Fibroblast of skin of left biceps (primary cell): ENCODE results near the gene SBF1.
"Not testable (repeated sequence)": the region's sequence is repeated elsewhere in the genome, so short reads cannot be mapped to it uniquely, and the experiment has no call there.

Experiments
- DNase-seq, 2 experiments: peaks; one replicate each; pipeline ENCODE4 v3.0.0-alpha.2; 2013; ENCODE audit warnings: low read depth in 2 of 2

Gene SBF1, protein sequence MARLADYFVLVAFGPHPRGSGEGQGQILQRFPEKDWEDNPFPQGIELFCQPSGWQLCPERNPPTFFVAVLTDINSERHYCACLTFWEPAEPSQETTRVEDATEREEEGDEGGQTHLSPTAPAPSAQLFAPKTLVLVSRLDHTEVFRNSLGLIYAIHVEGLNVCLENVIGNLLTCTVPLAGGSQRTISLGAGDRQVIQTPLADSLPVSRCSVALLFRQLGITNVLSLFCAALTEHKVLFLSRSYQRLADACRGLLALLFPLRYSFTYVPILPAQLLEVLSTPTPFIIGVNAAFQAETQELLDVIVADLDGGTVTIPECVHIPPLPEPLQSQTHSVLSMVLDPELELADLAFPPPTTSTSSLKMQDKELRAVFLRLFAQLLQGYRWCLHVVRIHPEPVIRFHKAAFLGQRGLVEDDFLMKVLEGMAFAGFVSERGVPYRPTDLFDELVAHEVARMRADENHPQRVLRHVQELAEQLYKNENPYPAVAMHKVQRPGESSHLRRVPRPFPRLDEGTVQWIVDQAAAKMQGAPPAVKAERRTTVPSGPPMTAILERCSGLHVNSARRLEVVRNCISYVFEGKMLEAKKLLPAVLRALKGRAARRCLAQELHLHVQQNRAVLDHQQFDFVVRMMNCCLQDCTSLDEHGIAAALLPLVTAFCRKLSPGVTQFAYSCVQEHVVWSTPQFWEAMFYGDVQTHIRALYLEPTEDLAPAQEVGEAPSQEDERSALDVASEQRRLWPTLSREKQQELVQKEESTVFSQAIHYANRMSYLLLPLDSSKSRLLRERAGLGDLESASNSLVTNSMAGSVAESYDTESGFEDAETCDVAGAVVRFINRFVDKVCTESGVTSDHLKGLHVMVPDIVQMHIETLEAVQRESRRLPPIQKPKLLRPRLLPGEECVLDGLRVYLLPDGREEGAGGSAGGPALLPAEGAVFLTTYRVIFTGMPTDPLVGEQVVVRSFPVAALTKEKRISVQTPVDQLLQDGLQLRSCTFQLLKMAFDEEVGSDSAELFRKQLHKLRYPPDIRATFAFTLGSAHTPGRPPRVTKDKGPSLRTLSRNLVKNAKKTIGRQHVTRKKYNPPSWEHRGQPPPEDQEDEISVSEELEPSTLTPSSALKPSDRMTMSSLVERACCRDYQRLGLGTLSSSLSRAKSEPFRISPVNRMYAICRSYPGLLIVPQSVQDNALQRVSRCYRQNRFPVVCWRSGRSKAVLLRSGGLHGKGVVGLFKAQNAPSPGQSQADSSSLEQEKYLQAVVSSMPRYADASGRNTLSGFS (N-terminal part only)

DNA sequence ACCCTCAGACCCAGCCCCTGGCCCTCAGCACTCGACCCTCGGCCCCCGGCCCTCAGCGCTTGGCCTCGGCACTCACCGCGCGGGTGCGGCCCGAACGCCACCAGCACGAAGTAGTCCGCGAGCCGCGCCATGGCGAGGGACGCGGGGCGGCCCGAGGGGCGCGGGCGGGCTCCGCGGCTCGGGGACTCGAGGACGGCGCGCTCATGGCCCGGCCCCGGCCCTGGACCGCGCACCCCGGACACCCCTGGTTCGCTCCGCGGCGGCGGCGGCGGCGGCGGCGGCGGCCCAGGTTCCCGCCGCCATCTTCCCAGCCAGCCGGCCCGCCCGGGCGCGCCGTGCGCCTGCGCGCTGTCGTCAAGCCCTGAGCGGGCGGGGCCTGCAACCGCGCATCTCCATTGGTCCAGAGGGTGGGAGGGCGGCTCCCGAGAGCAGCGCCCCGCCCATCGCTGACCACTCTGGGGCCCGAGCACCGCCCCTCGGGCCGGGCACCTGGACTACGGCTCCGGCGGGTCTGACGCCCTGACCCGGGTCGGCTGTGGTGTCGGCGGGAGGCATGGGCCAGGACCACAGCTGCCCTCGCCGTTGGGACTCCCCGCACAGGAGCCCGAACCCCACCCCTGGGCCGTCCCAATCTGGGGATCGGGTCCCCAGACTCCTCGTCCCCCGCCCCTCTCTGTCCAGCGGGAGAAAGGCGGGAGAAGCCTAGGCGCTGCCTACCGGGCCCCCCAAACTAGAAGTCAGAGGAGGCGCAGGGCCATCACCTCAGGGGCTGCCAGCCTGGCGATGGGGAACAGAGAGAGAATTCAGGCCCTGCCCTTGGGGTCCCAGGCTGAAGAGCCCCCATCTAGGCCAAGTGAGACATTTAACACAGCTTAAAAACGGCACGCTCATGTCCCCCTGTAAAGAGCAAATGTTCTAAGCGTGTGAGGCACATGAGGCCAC, at the start of gene SBF1:
TSS of gene SBF1 (minus strand) at position 326 of the 942 bp plus-strand sequence. CDS start at position 131, 195 bp downstream.
- DNase-seq = peak; percentile 56 to 57

DNA sequence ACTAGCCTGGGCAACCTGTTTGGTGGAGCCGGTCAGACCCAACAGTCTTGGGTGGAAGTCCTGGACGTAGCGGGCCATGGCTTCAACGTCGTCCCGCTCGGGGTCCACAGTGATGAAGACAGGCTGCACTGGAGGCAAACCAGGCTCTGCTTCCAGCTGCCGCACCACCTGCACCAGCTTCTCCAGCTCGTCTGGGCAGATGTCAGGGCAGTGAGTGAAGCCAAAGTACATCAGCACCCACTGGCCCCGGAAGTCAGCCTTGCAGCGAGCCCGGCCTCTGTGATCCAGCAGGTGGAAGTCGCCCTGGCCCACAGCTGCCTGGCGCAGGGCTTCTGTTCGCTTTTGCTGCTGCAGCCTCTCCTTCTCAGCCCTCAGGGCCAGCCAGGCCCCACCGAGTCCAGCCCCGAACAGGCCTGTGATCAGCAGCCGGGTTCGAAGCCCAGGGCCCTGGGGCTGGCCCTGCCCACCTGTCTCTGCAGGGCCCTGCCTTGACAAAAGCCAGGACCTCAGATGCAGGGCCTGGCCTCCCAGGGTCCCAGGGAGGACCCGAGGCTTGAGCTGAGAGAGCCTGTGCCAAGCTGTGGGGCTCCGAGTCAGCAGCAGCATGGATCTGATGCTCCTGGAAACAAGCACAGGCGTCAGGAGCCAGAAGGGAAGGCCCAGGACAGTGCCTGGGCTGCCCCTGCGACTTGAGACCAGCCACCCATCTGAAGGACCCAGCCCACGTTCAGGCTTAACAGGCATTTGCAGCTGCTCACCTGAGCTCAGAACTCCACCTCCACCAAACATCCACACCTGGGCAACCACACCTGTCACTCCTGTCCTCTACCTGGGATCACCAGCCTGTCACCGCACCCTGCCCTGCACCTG, 49.2 kb upstream of the SBF1 start:
- no peak for DNase-seq

DNA sequence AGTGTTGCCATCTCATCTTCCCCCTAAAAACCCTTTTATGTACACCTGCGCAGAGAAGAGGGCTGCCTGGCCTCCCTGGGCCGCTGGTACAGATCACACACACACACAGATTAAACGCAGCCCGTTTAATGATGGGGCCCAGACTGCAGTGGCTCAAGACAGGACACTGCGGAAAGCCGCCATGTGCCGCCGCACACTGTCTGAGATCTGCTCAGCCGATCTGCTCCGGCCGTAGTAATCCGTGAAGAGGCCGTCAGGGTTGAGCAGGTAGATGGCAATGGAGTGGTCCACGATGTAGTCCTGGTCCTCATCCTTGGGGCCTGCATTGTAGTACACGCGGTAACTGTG, 48.6 kb upstream of the SBF1 start:
- no peak for DNase-seq

DNA sequence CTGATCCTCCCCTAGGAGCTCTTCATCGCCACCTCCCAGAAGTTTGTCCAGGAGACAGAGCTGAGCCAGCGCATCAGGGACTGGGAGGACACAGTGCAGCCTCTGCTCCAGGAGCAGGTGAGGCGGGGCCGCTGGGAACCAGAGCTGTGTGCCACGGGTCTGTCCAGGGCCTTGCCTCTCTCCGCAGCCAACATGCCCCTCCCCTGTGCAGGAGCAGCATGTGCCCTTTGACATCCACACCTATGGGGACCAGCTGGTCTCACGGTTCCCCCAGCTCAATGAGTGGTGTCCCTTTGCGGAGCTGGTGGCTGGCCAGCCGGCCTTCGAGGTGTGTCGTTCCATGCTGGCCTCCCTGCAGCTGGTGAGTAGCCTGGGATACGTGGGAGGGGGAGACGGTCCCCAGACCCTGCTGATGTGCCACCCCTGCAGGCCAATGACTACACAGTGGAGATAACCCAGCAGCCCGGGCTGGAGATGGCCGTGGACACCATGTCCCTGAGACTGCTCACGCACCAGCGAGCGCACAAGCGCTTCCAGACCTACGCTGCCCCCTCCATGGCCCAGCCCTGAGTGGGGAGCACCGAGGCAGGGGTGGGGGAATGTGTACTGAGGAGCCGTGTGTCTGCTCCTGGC, 48.1 kb upstream of the SBF1 start:
- no peak for DNase-seq

DNA sequence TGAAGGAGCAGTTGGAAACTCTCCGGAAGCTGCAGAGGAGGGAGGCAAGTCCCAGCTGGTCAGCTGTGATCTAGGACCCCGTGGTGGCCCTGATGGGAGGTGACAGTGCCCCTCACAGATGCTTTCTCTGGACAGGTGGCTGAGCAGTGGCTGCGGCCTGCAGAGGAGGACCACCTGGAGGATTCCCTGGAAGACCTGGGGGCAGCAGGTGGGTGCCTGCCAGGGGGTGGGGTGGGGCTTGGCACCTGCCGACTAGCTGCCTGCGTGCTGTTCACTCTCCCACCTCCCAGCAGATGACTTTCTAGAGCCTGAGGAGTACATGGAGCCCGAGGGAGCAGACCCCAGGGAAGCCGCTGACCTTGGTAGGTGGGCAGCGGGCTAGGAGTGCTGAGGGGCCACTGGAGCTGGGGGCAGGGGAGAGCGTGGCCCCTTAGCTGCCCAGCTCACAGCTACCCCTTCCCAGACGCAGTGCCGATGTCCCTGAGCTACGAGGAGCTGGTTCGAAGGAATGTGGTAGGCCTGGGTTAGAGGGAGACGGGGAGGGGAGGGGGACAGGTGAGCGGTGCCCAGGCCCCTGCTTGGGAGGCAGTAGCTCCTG, 47.5 kb upstream of the SBF1 start:
- no peak for DNase-seq

DNA sequence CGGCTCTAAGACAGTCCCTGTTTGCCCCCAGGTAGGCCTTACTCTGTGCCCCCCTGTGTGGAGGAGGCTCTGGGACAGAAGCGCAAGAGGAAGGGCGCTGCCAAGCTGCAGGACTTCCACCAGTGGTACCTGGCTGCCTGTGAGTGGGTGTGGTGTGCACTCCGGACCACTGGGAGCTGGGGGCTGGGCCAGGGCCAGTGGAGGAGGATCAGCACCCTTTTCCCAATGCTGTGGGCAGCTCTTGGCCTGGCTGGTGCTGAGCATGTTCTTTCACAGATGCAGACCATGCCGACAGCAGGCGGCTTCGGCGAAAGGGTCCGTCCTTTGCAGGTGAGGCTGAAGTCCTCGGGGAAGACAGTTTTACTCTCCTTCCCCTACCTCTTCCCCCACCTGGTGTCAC, 46.9 kb upstream of the SBF1 start:
- DNase-seq = no peak

DNA sequence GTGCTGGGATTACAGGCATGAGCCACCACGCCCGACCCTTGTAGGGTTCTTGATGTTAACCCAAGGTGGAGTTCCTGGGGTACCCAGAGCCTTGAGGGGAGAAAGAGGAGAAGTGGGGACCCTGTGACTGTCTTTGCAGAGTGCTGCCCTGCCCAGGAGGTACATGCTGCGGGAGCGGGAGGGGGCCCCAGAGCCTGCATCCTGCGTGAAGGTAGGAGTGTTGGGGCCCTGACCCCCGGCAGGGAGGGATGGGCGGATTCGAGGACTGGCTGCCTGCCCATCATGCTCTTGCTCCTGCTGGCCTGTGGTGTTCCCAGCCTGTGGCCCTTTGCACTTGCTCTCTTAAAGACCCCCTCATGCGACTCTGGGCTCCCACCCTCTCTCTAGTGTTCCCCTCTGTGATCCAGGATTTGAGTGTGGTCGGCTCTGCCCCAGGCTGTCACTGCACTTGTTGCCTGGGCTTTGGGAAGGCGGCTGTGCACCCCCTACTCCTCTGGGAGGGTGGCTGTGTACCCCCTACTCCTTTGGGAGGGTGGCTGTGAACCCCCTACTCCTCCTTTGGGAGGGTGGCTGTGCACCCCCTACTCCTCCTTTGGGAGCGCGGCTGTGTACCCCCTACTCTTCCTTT, 46.1 kb upstream of the SBF1 start:
- DNase-seq = no peak

DNA sequence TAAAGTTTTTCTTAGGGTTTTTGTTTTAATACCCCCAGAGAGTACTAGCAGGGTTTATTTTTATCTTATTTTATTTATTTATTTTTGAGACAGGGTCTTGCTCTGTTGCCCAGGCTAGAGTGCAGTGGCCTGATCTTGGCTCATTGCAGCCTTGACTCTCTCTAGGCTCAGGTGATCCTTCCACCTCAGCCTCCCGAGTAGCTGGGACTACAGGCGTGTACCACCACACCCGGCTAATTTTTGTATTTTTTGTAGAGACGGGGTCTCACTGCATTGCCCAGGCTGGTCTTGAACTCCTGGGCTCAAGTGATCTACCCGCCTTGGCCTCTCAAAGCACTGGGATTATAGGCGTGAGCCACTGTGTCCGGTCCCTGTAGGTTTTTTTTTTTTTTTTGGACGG, 45.3 kb upstream of the SBF1 start:
- DNase-seq = not testable (repeated sequence)

DNA sequence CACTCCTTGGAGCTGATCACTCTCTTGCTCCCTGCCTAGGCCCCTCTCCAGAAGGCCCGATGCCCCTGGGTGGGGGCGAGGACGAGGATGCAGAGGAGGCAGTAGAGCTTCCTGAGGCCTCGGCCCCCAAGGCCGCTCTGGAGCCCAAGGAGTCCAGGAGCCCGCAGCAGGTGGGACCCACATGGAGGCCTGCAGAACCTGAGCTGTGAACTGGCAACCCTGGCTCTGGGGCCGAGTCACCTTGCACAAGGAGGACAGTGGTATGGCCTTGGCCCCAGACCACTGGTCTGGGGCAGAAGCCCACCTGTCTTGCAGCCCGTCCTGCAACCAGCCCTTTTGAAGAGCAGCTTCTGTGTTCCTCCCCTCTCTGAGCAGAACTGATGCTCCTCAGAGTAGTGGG, 44.3 kb upstream of the SBF1 start:
- DNase-seq = no peak

DNA sequence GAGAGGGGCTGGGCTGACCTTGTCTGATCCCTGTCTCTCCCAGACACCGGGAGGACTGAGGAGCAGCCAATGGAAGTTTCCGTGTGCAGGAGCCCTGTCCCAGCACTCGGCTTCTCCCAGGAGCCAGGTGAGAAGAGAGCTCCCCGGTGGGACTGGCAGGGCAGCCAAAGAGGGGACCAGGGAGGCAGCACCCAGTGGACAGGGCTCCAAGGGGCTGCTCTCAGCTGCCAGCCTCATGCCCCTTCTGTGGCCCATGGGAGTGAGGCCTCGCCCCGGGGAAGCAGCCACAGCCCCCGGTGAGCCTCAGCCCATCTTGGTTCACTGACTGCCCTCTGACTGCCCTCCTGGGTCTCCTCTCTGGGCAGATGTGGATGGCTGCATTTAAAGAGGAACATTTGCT, 43.8 kb upstream of the SBF1 start:
- no peak for DNase-seq

DNA sequence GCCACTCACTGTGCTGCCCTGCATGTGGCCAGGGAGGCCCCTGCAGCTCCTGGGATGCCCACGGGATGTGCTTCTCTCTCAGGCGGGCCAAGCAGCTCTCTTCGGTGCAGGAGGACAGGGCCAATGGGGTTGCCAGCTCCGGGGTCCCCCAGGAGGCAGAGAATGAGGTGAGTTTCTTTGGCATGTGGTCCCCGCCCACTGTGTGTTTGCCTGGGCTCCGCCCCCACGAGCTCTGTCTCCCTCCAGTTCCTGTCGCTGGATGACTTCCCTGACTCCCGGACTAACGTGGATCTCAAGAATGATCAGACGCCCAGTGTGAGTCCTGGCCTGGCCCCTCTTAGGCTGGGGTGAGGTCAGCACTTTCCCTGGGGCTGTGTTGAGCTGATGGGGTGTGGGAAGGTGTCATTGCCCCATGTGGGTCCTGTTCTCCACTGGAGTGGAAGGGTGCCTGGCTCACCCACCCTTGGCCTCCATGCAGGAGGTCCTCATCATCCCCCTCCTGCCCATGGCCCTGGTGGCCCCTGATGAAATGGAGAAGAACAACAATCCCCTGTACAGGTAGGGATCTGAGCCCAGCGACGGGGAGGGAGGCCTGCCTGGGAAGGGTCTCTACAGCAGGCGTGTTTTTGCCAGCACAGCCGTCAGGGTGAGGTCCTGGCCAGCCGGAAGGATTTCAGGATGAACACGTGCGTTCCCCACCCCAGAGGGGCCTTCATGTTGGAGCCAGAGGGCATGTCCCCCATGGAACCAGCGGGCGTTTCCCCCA, 42.8 kb upstream of the SBF1 start:
- no peak for DNase-seq

DNA sequence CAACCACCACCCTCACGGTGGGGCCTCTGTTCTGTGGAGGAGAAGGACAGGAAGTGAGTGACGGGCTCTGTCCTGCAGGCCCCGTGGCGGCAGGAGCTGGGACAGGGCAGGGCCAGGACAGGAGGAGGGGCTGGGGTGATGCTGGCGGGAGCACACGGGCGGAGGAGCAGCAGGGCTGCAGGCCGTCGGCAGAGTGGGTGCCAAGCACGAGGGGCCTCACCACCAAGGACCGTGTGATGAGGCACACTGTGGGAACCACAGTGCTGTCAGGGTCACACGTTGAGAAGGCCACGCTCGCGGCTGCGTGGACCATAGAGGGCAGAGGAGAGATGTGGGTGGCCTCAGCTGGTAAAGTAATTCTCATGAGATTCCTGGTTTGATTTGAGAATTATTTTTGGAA, 42.1 kb upstream of the SBF1 start:
- no peak for DNase-seq

DNA sequence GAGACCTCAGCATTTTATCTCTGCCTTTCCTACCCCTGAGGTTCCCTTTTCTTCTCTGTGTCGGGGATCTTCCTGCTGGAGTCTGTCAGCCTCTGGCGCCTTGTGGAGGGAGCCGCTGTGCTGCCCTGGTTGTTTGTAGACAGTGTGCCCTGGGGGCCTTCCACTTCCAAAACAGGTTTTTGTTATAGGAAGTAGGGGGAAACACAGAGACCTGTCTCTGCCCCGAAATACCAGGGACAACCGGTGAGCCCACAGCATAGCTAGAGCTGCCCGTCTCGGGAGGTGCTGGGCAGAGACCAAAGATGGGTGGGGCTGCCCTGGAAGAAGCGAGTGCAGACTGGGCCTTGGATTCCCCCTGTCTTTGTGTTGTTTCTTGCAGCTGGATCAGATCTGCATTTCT, 41.2 kb upstream of the SBF1 start:
- DNase-seq = no peak

DNA sequence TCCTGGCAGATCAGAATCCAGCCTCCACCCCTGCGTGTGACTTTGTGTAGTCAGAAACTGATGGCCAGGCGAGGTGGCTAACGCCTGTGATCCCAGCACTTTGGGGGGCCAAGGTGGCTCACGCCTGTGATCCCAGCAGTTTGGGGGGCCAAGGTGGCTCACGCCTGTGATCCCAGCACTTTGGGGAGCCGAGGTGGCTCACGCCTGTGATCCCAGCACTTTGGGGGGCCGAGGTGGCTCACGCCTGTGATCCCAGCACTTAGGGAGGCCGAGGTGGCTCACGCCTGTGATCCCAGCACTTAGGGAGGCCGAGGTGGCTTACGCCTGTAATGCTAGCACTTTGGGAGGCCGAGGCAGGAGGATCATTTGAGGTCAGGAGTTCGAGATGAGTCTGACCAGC, 38.3 kb upstream of the SBF1 start:
- DNase-seq = no peak

DNA sequence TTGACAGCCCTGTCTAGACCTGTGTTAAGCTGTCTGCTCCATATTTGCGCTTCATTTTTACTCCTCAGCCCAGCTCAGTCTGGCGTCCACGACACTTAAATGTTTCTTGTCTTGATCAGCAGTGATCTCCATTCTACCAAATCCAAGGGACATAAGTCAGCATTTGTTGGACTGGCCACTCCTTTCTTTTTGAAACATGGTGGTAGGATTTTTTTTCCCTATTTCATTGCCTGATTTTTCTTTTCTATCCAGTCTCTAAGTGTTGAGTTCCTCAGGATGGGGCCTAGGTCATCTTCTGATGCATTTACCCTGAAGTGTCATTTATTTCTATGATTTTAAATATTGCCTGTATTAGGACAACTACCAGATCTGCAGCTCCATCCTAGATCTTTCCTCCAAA, 34.1 kb upstream of the SBF1 start:
- no peak for DNase-seq

DNA sequence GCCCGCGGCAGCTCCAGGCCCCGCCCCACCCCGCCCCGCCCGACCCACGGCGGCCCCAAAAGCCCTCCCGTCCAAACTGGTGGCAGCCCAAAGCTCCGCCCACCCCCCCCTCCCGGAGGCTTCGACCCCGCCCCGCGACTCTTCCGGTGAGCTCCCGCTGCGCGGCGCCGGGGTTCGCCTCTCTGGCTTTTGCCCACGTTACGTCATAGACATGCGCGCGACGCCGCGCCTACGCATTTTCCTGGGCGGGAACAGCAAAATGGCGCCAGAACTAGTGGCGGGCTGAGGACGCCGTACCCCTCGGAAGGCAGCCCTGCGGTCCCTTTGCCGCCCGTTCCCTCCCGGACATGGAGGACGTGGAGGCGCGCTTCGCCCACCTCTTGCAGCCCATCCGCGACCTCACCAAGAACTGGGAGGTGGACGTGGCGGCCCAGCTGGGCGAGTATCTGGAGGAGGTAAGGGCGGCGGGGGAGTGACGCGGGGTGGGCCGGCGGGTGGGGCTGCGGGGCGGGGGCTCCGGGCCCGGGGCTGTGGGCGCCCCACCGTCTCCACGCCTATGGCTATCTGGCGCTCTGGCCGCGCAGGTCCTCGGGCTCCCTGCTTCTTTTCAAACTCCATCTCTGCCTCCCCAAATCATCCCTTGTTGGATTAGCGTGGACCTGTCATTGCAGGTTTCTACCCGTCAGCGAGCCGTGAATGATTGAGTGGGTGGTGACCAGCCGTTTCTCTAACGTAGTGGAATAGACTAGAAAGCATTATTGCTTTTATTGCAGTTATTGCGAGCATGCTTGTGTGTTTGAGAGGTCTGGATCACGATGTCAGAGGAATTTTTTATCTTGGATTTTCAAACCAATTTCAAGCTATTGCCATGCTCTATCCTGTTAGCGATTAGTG, 33.4 kb upstream of the SBF1 start, which contains the start of gene NCAPH2:
TSS of gene NCAPH2 (plus strand) at position 234 of the 894 bp plus-strand sequence. CDS start at position 348, 114 bp downstream.
- peak; percentile 91 to 93 for DNase-seq
